MCF 10A (cell line): ENCODE data around the gene NCF4. TPM values are rescaled to one million over a fixed set of nuclear protein-coding genes. Genes with fewer than 3 reads are reported as not detected.

Source experiments
- BruUV-seq: library from RNA; stranded (reverse); fragments of 400-500 nt; replicated peaks from 2 replicates; lab custom pipeline; 2021; lab: Mats Ljungman, UMichigan
- CTCF ChIA-PET: fragments of 300-600 bp; sonication (Branson Sonifier 250); formaldehyde crosslinking; extraction: SDS; loops from one replicate; lab custom pipeline; 2021; ENCODE audit warnings: antibody characterized with exemption, inconsistent platforms; lab: Yijun Ruan, JAX
- POLR2A ChIA-PET: fragments of 300-600, 350-650 bp; sonication (Branson Sonifier 250); formaldehyde crosslinking; extraction: SDS; loops from one replicate; lab custom pipeline; 2020; ENCODE audit warnings: antibody characterized with exemption, inconsistent platforms; lab: Yijun Ruan, JAX
- DNase-seq: peaks from one replicate; pipeline ENCODE4 v3.0.0-alpha.2; 2018; ENCODE audit not compliant: unreplicated experiment
- H3K27ac Mint-ChIP-seq: one replicate; pipeline ENCODE4 v1.8.0; 2022; ENCODE audit warnings: mild to moderate bottlenecking, low read depth, mixed read lengths; ENCODE audit not compliant: unreplicated experiment
- H3K27me3 Mint-ChIP-seq: one replicate; pipeline ENCODE4 v1.8.0; 2022; ENCODE audit warnings: mixed read lengths; ENCODE audit not compliant: insufficient read depth, unreplicated experiment
- H3K36me3 Mint-ChIP-seq: one replicate; pipeline ENCODE4 v1.8.0; 2022; ENCODE audit warnings: mild to moderate bottlenecking, moderate library complexity, mixed read lengths; ENCODE audit not compliant: insufficient read depth, unreplicated experiment
- H3K4me1 Mint-ChIP-seq: one replicate; pipeline ENCODE4 v1.8.0; 2022; ENCODE audit warnings: mixed read lengths; ENCODE audit not compliant: insufficient read depth, unreplicated experiment
- H3K4me3 Mint-ChIP-seq: one replicate; pipeline ENCODE4 v1.8.0; 2022; ENCODE audit warnings: mild to moderate bottlenecking, moderate library complexity, mixed read lengths; ENCODE audit not compliant: unreplicated experiment
- H3K9me3 Mint-ChIP-seq: one replicate; pipeline ENCODE4 v1.8.0; 2022; ENCODE audit warnings: mixed read lengths; ENCODE audit not compliant: unreplicated experiment
- intact Hi-C: fragments of 100-400 bp; cut with micrococcal nuclease; formaldehyde crosslinking; loops from 2 replicates; pipeline ENCODE4 v1.14.1; 2022
- total RNA-seq: library from RNA; stranded (reverse); gene quantifications from 2 replicates; pipeline ENCODE4 v1.2.3, GENCODE V29; 2022
- TF ChIP-seq, protein P1 (sequence below): fragments of 200-600 bp; IDR thresholded peaks from one replicate; pipeline ENCODE4 v1.8.0; 2022; ENCODE audit warnings: antibody characterized with exemption, mild to moderate bottlenecking; ENCODE audit not compliant: unreplicated experiment

Gene NCF4
- total RNA-seq, 1 experiment from 2014 or later: not detected

DNA sequence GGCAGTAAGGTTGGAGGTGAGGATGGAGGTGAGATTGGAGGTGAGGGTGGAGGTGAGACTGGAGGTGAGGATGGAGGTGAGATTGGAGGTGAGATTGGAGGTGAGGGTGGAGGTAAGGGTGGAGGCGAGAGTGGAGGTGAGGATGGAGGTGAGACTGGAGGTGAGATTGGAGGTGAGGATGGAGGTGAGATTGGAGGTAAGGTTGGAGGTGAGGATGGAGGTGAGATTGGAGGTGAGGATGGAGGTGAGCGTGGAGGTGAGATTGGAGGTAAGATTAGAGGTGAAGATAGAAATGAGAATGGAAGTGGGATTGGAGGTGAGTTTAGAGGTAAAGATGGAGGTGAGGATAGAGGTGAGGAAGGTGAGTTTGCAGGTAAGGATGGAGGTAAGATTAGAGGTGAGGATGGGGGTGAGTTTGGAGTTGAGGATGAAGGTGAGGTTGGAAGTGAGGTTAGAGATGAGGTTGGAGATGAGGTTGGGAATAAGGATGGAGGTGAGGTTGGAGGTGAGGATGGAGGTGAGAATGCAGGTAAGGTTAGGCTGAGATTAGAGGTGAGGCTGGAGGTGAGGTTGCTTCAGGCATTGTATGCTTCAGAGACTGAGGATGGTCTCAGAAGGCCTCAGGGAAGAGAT, 12.2 kb downstream of the NCF4 start:
- POLR2A ChIA-PET: interaction anchor here (0.7 to 1.4 kb wide), 5 partner anchors 13 to 366 kb away, joined by 3 to 5 read pairs (median 4); partner anchors contain the start of genes FOXRED2 and IFT27
- no peaks in the 10 kb centered on the region for H3K9me3 Mint-ChIP-seq
- no peak overlapping the region for H3K4me3 Mint-ChIP-seq
- BruUV-seq: no TSS peak
- TF ChIP-seq, protein P1, sequence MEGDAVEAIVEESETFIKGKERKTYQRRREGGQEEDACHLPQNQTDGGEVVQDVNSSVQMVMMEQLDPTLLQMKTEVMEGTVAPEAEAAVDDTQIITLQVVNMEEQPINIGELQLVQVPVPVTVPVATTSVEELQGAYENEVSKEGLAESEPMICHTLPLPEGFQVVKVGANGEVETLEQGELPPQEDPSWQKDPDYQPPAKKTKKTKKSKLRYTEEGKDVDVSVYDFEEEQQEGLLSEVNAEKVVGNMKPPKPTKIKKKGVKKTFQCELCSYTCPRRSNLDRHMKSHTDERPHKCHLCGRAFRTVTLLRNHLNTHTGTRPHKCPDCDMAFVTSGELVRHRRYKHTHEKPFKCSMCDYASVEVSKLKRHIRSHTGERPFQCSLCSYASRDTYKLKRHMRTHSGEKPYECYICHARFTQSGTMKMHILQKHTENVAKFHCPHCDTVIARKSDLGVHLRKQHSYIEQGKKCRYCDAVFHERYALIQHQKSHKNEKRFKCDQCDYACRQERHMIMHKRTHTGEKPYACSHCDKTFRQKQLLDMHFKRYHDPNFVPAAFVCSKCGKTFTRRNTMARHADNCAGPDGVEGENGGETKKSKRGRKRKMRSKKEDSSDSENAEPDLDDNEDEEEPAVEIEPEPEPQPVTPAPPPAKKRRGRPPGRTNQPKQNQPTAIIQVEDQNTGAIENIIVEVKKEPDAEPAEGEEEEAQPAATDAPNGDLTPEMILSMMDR: no peak
- peaks cover 29% of the 10 kb centered on the region for H3K4me1 Mint-ChIP-seq
- no peaks in the 10 kb centered on the region for H3K36me3 Mint-ChIP-seq
- intact Hi-C loops: loop anchor here (1.0 to 10.0 kb wide), 3 partner anchors 105 to 322 kb away; no protein-coding TSS in a partner anchor
- H3K27me3 Mint-ChIP-seq: peaks cover 21% of the 10 kb centered on the region
- H3K27ac Mint-ChIP-seq: peak overlapping the region; percentile 90
- CTCF ChIA-PET: interaction anchor here (0.7 to 3.7 kb wide), 19 partner anchors 9 to 326 kb away, joined by 3 to 19 read pairs (median 3); no protein-coding TSS in a partner anchor
- no peak for DNase-seq

DNA sequence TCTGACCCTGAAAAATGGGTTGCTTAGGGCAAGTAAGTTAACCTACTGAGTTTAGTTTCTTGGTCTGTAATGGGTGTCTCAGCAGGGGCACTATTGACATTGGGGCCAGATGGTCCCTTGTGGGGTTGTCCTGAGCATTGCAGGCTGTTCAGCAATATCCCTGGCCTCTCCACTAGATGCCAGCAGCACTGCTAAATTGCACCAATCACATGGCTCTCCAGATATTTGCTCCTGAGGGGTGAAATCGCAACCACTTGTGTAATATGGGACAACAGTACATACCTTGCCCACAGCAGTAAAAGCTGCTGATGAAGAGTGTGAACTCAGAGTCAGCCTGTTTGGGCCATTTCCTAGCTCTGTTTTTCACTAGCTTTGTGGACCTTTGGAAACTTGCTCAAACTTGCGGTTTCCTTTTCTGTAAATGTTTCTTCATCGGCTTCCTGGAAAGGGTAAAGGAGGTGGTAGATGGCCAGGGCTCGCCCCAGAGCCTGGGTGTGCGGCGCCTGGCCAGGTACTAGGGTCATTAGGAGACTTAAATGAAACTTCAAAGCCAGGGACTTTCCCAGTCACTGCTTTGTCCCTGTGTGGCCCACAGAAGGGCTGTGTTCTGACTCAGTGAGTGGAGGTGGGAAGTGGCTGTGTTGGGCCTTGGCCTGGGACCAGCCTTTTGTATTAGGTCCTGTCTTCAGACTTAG, 13.0 kb downstream of the NCF4 start:
- DNase-seq: peak; percentile 97
- TF ChIP-seq, protein P1: peak; percentile 51
- Mint-ChIP-seq H3K27ac (peak overlapping the region; percentile 90), H3K27me3 (peaks cover 29% of the 10 kb centered on the region), H3K36me3 (no peaks in the 10 kb centered on the region), H3K4me1 (peaks cover 29% of the 10 kb centered on the region), H3K9me3 (no peaks in the 10 kb centered on the region), H3K4me3 (peak overlapping the region; percentile 29)
- ChIA-PET POLR2A (interaction anchor here (0.6 to 1.4 kb wide), 9 partner anchors 10 to 367 kb away, joined by 3 to 5 read pairs (median 3); partner anchors contain the start of genes FOXRED2 and IFT27), CTCF (interaction anchor here (0.6 to 3.7 kb wide), 27 partner anchors 9 to 1119 kb away, joined by 3 to 19 read pairs (median 3); no protein-coding TSS in a partner anchor)
- no TSS peak for BruUV-seq
- intact Hi-C loops: loop anchor here (1.0 to 10.0 kb wide), 3 partner anchors 105 to 321 kb away; no protein-coding TSS in a partner anchor

DNA sequence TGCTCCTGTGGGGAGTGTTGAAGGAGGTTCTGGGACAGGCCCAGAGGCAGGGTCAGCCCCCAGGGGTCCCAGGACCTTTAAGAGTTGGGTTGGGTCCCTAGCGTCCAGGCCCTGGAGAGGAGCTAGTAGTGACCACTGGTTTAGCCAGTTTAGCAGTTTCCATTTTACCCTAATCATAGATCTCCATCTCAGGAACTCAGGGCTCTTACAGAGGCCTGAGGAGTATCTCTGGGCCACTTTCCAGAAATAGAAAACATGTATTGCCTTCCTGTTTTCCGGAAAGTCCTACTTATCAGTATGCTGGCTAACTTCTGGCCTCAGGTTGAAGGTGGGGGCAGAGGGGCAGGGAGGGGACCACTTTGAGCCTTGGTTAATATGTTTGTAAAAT, 13.5 kb downstream of the NCF4 start:
- Mint-ChIP-seq H3K9me3 (no peaks in the 10 kb centered on the region), H3K4me3 (peak overlapping the region; percentile 29), H3K27ac (peak overlapping the region; percentile 90), H3K4me1 (peaks cover 29% of the 10 kb centered on the region), H3K36me3 (no peaks in the 10 kb centered on the region), H3K27me3 (peaks cover 35% of the 10 kb centered on the region)
- DNase-seq: no peak
- BruUV-seq: no TSS peak
- intact Hi-C loops: loop anchor here (10.0 kb wide), 1 partner anchor 320 kb away; no protein-coding TSS in a partner anchor
- CTCF ChIA-PET: interaction anchor here (0.6 to 3.7 kb wide), 20 partner anchors 9 to 1118 kb away, joined by 3 to 19 read pairs (median 3); no protein-coding TSS in a partner anchor
- TF ChIP-seq, protein P1: no peak
- POLR2A ChIA-PET: interaction anchor here (0.6 to 1.4 kb wide), 8 partner anchors 9 to 306 kb away, joined by 3 to 5 read pairs (median 3); partner anchors contain the start of gene IFT27
